Stimulated activated CD4-positive, alpha-beta T cell treated with anti-CD3 and anti-CD28 coated beads, Interleukin-2, amount 100 ng/mL, for 24 hours (primary cell): Measurements from ENCODE around the gene LRRC56.

Source experiments
- DNase-seq, 2 donors: peaks; one replicate each; pipeline ENCODE4 v3.0.0-alpha.2; 2020

LRRC56 gene

DNA sequence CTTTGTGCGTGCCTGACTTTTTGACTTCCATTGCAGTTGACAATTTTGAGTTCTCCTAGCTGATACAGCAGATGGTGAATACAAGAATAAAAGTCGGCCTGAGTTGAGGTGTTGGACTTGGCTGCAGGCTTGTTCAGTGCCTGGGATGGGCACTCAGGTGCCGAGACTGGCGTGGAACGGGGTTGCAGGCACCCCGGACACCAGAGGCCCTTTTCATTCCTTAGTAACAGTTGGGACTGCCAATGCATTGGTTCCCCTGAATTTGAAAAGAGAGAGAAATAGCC, 40.2 kb downstream of the LRRC56 start:
- no peak for DNase-seq

DNA sequence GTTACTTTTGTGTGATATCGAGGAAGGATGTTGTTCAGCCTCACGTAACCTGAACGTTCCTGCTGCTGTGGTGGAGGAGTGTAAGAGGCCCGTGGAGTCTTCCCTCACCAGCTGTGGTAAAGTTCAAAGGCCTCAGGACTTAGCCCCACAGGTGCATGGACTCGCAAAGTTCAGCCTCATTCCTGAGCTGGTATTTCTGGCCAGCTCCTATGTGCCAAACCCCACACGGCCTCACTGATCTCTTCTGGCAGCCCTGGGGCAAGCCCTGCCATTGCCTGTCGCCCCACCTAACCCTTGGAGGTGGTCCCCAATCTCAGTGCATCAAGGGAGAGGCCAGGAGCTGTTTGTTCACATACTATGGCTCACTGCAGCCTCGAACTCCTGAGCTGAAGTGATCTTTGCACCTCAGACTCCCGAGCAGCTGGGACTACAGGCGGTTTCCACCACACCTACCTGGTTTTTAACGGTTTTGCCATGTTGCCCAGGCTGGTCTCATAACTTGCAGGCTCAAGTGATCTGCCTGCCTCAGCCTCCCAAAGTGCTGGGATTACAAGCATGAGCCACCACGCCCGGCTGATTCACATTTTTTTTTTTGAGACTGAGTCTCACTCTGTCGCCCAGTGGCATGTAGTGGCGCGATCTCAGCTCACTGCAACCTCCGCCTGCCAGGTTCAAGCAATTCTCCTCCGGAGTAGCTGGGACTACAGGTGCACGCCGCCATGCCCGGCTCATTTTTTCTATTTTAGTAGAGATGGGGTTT, 41.1 kb downstream of the LRRC56 start:
- DNase-seq, result no peak

DNA sequence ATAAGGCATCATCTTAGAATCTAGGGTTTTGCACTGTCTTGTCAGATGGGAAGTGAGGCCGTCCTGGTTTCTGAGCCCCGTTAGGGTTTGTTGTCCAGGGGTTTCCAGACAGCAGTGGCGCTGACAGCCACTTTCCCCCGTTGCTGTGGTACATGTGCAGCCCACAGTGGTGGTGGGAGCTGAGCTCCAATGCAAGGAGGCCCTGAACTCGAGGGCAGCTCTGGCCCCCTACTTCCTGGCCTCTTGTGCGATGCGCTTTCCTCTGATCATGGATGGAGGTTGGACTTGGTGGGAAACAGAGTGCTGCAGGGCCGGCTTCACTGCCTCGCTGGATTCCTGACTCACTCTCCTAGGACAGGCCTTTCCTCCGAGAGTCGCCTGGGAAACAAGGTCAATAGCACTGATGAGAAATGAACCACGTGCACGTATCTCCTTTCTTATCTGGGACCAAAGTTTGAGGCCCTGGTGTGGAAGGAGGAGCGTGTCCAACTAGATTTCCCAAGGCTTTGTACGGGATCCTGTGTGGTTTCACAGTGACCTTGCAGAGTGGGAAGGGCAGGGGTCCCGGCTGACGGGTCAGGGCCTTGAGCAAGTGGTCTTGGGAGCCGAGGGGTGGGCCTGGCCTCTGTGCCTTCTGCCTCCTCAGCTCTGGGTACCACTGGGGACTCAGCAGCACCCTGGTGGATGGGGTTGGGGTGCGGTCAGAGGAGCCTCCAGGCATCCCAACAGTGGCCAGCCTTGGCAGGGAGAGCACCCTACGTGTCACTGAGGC, 42.7 kb downstream of the LRRC56 start:
- no peak for DNase-seq

DNA sequence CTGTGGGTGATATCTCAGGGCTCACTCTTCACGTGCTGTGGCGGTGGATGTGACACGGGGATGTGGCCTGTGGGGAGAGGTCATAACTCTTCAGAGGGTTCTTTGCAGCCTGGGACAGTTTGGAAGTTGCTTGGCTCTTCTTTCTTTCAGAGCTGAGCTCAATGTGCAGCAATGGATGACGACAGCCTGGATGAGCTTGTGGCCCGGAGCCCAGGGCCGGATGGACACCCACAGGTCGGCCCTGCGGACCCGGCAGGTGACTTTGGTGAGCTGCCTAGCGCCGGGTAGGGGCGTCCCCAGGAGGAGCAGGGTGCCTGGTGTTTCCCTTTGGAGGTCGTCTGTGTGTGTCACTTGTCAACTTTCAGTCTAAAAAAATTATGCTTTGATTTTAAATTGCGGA, 44.0 kb downstream of the LRRC56 start:
- DNase-seq, result no peak

DNA sequence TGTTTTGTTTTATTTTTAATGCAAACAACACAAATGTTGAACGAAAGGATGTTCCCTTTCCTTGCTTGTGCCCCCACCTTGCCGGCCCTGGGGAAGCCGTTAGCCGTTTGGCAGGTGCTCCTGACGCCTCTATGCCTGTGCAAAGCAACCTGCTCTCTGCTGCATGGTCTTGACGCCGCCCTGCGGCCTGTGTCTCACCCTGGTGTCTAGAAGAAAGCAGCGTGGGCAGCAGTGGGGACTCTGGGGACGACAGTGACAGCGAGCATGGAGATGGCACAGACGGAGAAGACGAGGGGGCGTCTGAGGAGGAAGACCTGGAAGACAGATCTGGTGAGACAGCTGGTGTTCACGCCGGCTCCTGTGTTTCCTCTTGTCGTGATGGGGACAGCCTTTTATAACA, 44.4 kb downstream of the LRRC56 start:
- DNase-seq, result no peak

DNA sequence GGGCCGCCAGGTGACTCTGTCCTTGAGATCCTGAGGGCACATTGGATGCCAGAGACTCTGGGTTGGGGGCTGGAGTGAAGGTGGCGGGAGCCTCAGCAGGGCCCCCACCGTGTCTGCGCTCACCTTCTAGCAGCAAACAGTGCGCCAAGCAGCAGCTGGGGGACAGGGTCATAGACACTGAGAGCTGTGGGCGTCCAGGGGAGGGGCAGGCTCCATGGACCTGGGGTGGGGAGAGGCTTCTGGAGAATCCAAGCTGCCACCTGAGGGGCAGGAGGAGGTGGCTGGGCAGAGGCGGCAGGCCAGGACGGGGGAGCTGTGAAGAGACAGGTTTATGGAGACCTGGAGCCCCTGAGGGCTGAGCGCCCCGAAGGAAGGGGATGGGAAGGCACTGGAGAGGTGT, 47.0 kb downstream of the LRRC56 start:
- no peak for DNase-seq

DNA sequence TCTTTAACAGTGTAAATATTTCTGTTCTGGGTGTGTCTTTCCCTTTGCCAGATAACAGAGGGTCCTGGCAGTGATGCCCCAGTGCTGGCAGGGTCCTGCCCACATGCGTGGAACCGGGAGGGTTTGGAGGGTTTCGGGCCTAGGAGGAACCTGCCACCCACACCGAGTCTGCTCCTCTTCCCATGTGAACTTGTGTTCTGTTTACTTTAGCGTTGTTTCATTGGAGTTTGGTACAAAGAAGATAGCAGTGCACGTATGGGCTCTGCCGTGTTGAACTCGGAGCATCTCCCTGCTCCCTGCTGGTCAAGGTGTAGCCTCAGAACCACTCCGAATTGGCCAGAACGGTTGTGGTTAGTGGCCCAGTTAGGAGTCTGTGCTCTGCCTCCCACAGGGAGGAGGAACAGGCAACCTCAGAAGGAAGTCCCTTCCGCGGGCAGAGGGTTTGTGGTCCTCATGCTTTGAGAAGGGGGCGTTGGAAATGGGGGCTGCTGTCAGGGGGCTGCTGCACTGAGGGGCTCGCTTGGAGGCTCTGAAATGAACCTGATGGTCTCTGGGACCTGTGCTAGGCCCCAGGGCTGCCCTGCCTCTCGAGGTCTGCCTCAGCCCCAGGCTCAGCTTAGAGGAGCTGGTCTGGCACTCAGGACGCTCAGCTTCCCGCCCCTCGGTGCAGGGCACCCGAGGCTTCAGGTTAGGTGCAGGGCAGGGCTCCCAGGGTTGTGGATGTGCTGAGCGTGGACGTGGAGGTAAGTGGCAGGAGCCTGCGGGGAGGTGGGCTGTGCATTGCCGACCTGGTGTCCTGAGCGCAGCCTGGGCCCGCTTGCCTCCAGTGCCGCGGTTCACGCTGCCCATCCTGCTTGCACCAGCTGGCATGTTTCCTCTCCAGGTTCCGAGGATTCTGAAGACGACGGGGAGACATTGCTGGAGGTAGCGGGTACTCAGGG, 49.3 kb downstream of the LRRC56 start:
- no peak for DNase-seq

DNA sequence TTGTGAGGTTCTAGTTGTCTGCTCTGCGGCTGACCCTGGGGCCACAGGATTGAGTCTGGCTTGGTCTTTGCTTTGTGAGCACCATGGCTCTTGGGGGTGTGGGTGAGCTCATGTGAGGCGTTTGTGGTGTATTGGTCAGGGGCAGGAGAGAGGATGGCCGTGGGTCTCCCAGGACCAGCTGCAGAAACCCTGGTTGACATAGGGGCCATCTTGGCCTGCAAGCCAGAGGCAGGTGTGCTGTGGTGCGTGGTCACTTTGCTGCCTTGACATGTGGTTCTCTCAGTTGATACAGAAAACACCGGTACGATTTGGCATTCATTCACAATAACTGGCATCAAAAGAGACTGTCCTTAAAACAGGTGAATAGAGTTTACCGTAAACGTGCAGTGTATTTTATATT, 50.2 kb downstream of the LRRC56 start:
- DNase-seq, result no peak

DNA sequence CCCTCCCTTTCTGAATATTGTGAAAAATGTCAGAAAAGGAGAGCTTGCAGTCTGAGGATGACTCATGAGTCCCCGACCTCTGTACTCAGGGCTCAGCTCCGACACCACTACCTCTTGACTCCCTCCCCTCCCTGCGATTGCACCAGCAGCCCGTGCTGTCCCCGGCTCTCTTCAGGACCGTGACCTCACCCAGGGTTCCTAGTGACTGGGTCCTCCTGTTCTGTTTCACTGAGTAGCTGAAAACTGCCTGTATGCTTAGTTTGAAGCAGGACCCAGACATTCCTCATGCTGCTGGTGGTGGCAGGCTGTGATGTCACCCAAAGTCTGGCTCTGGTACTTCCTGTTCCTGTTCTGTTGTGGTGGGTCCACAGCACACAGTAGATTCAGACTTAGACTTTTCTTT, 50.7 kb downstream of the LRRC56 start:
- DNase-seq, result peak; percentile 62 to 66

DNA sequence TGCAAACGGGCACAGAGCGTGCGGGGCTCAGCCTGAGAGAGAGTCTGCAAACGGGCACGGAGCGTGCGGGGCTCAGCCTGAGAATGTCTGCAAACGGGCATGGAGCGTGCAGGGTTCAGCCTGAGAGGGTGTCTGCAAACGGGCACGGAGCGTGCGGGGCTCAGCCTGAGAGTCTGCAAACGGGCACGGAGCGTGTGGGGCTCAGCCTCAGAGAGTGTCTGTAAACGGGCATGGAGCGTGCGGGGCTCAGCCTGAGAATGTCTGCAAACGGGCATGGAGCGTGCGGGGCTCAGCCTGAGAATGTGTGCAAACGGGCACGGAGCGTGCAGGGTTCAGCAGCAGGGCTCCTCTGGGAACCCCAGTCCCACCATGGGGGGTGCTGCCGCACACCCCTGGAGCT, 52.5 kb downstream of the LRRC56 start:
- no peak for DNase-seq

DNA sequence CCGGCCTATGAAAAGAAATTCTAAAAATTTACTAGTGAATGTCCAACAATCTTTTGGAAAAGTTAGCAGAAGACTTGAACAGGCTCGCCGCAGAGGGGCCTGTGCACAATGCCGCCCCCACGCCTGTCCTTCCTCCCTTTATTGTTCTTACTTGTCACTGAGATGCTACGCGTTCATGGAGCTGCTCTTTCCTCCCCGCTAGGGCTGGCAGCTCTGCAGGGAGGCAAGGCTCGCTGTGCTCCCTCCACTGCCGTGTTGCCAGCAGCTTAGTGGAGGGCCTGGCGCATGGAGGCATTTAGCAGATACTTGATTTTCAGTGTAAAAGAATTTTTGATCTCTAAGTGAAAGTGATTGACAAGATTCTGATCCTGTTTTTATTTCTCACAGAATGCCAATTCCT, 53.7 kb downstream of the LRRC56 start:
- DNase-seq, result no peak

DNA sequence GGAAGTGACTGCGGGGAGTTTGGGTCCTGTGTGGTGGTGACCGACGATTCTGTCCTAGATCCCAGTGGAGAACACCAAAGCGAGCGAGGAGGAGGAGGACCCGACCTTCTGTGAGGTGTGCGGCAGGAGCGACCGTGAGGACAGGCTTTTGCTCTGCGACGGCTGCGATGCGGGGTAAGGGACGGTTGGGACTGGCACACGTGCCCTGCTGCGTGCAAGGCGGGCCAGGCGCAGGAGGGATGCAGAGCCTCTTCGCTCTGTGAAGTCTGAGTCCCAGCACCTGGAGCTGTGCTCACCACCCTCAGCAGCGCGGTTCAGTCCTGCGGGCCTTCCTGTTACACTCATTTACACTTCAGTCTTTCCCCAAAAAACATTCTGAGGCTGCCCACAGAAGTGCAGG, 55.2 kb downstream of the LRRC56 start:
- no peak for DNase-seq

DNA sequence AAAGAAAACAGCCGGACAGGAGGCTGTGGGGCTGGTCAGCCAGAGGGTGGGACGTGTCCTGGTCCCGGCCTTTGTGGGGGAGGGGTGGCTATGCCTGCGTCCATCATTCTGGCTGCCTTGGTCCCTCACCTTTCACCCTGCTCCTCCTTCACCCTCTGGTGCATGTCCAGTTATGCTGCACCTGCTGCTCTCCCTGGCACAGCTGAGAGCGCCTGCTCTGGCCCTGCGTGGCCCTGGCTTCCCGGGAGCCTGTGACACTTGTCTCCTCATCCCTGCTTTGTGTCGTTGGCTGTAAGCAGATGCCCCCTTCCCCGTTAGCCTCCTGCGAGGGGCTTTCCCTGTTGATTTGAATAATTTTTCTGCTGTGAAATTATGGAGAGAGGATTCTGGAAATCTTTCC, 55.6 kb downstream of the LRRC56 start:
- DNase-seq, result no peak

DNA sequence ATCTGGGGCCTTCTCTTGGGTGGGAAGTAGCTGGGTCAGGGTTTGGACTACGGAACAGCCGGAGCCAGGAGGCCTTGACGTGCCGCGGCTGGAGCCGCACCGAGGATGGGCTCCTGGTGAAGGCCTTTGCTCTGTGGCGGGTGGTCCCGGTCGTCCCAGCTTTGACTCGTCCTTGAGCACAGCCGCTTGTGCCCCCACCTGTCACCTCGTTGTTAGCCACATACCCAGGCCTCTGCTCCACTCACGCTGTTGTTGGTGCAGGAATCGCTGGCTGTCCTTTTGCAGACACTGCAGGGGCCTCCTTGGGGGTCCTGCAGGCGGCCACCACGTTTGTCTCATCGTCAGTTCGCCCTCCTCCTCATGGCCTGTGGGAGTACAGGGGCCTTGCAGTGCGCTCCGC, 56.0 kb downstream of the LRRC56 start:
- no peak for DNase-seq

DNA sequence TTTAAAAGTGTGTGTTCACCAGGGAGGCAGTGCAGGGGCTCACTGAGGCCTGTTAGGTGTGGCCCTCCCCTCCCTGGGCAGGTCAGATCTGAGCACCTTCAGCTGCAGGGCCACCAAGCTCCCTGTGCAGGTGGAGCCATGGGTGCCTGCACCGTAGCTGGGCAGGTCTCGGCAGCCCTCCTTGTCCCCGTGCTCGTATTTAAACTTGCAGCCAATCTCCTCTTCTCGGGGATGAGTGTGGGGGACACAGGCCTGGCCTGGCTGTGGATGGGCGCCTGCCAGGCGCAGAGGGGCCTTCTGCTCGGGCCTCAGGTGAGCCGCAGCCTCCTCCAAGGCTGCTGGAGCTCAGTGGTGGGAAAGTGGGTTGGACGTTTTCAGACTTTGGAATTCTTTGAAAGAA, 58.1 kb downstream of the LRRC56 start:
- no peak for DNase-seq

DNA sequence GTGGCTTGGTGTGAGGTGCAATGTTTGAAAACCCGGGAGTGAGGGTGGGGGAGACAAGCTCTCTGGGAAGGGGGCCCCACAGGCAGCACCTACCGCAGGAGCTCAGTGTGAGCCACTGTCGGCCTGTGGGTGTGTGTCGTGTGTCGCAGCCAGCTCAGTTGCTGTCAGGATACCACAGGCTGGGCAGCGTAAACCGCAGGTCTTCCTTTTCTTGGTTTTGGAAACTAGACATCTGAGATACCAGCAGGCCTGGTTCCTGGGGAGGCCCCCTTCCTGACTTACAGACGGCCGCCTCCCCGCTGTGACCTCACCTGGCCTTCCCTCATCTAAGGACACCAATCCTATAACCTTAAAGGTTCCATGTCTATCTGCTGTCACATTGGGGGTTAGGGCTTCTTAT, 59.0 kb downstream of the LRRC56 start:
- no peak for DNase-seq

DNA sequence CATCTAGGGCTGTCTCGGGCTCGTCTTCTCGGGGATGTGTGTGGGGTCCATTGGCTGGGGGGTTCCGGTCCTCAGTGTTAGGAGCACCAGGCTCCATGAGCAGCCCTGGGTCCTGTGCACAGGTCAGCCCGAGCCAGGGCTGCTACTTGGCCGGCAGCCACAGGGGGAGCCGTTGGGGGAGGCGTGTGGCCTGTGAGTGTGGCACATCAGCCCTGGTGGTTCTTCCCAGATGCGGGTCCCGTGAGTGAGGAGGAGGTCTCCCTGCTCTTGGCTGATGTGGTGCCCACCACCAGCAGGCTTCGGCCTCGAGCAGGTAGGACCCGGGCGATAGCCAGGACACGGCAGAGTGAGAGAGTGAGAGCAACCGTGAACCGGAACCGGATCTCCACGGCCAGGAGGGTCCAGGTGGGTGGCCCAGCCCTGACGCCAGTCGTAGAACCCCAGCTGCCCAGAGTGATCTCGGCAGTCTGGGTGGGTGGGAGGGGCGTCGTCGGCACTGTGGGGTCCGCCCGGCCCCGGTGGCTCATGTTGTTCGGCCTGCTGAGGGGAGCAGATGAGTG, 59.9 kb downstream of the LRRC56 start:
- DNase-seq, result no peak

DNA sequence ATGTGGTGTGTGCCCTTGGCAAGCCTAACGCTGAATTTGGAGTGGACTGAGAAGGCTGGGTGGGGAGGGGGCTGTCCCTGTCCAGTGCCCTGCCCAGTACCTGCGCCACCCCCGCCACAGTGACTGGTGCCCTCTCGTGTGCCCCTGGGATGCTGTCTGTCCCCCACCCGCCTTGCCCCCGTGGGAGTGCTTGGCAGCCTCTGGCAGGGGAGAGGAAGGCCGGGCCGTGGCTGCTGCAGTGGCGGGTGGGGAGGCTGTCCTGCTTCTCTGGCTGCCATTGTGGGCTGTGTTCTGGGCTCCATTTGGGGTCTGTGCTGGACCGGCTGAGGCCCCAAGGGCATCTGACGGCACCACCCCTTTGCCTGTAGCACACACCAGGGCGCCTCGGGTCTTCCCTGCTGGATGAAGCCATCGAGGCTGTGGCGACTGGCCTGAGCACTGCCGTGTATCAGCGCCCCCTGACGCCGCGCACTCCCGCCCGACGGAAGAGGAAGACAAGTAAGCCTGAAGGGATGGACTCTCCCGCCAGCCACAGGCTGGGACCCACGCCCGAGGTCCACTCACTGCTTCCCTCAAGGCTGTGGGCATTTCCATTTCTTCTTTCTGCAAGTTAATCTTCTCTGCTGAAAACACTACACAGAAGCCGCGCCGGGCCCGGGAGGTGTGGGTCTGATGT, 60.8 kb downstream of the LRRC56 start:
- DNase-seq, result no peak

DNA sequence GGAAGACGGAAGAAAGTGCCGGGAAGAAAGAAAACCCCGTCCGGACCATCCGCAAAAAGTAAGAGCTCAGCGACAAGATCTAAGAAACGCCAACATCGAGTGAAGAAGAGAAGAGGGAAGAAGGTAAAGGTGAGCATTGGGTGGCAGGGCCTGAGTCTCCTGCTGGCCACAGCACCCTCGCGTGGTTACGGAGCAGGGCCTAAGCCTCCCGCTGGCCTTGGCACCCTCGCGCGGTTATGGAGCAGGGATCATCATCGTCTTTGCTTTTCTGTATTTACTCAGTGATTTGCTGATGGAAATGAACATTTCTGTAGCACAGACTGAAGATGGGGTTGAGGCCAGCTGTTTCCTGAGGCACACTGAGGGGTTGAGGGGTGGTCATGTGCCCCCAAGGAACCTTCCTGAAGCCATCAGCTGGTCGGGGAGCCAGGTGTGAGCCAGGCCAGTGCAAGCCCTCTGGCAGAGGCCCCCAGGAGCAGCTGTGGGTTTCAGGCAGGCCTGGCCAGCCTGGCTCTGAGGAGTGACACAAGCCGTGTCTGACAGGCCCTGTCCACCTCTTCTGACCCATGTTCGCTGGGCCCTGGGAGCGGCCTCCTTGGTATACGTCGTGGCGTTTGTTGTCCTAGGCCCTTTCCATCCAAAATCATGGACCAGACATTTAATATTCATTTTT, 64.4 kb downstream of the LRRC56 start:
- DNase-seq, result no peak

DNA sequence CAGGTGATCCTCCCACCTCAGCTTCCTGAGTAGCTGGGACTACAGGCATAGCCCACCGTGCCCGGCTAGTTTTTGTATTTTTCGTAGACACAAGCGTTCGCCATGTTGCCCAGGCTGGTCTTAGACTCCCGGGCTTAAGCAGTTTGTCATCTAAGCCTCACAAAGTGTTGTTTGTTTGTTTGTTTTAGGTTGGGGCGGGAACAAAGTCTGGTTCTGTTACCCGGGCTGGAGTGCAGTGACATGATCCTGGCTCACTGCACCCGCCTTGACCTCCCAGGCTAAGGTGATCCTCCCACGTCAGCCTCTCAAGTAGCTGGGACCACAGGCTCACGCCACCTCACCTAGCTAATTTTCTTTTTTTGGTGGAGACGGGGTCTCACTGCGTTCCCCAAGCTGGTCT, 65.8 kb downstream of the LRRC56 start:
- no peak for DNase-seq
